ENCODE results near the gene ACTRT3.

ACTRT3 gene

GRCh38 chr3:169787791-169788190, 18.4 kb upstream of the ACTRT3 start:
- no peaks in the 10 kb centered on the region for H3K27me3 ChIP-seq (ENCODE audit: insufficient read depth, low read depth)
- H3K9ac ChIP-seq = no peak overlapping the region
- no peaks in the 10 kb centered on the region for H4K20me1 ChIP-seq (ENCODE audit: insufficient read depth)
- H3K27ac ChIP-seq = no peak overlapping the region
- no peaks in the 10 kb centered on the region for H3K79me2 ChIP-seq (ENCODE audit: insufficient read depth, low read depth)
- peaks cover 5% of the 10 kb centered on the region for H3K4me1 ChIP-seq (ENCODE audit: low read depth, poor library complexity, severe bottlenecking)
- H3K4me2 ChIP-seq = no peak overlapping the region
- H3K36me3 ChIP-seq (ENCODE audit: insufficient read depth) = peaks cover 3% of the 10 kb centered on the region; the same call in 1 of the 2 replicates
- TF ChIP-seq CTCF (conservative IDR thresholded peaks at IDR 0.05; ENCODE audit: low read depth, low read length) = no peak
- no peak overlapping the region for H3K4me3 ChIP-seq (IDR thresholded peaks at IDR 0.05; ENCODE audit: insufficient read depth, low read depth, low read length)
- no peak overlapping the region for H2AFZ ChIP-seq (ENCODE audit: low read depth)

- Histone ChIP-seq H3K27me3 (ENCODE audit: insufficient read depth, low read depth) (no peaks in the 10 kb centered on the region), H3K4me2 (no peak overlapping the region), H3K9ac (no peak overlapping the region), H4K20me1 (ENCODE audit: insufficient read depth) (no peaks in the 10 kb centered on the region), H3K27ac (no peak overlapping the region), H3K4me1 (ENCODE audit: low read depth, poor library complexity, severe bottlenecking) (peaks cover 5% of the 10 kb centered on the region), H3K79me2 (ENCODE audit: insufficient read depth, low read depth) (no peaks in the 10 kb centered on the region), H2AFZ (ENCODE audit: low read depth) (no peak overlapping the region), H3K36me3 (ENCODE audit: insufficient read depth) (peaks cover 3% of the 10 kb centered on the region; the same call in 1 of the 2 replicates), H3K4me3 (IDR thresholded peaks at IDR 0.05; ENCODE audit: insufficient read depth, low read depth, low read length) (no peak overlapping the region)
- no peak for TF ChIP-seq CTCF (conservative IDR thresholded peaks at IDR 0.05; ENCODE audit: low read depth, low read length)
These were observed 17.8 kb upstream of the ACTRT3 start for GRCh38 chr3:169787120-169787519.

DNA sequence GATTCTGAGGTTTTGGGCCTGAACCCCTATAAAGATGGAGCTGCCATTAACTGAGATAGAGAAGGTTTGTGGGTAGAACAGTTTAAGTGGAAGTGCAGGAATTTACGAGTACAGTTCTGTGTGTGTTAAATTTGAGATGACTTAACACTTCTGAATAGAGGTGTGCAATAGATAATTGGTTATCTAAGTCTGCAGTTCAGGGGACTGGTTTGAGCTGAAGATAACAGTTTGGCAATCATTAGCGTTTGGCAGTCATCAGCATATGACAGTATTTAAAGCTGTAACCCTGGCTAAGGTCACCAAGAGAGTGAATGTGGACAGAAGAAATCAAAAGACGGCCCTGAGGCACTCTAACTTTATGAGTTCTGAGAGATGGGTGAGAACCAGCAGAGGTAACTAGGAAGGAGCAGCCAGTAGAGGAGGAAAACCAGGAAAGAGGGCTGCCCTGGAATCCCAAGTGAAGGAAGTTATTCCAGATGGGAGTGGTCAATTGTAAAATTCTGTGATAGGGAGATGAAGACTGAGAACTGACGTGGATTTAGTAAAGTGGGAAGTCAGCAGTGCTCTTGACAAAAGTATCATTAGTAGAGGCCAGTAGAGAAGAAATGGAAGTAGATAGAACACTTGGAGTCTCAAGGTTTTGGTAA, 12.0 kb upstream of the ACTRT3 start:
- Histone ChIP-seq H3K79me2 (ENCODE audit: insufficient read depth, low read depth) (peaks cover under 1% of the 10 kb centered on the region), H3K27ac (no peak overlapping the region), H3K4me2 (no peak overlapping the region), H3K27me3 (ENCODE audit: insufficient read depth, low read depth) (no peaks in the 10 kb centered on the region), H3K4me1 (ENCODE audit: low read depth, poor library complexity, severe bottlenecking) (no peaks in the 10 kb centered on the region), H3K36me3 (ENCODE audit: insufficient read depth) (peaks cover 15% of the 10 kb centered on the region; the same call in 1 of the 2 replicates), H4K20me1 (ENCODE audit: insufficient read depth) (no peaks in the 10 kb centered on the region), H3K9ac (no peak overlapping the region), H3K4me3 (IDR thresholded peaks at IDR 0.05; ENCODE audit: insufficient read depth, low read depth, low read length) (no peak overlapping the region), H2AFZ (ENCODE audit: low read depth) (no peak overlapping the region)
- no peak for TF ChIP-seq CTCF (conservative IDR thresholded peaks at IDR 0.05; ENCODE audit: low read depth, low read length)

- no peak overlapping the region for H2AFZ ChIP-seq (ENCODE audit: low read depth)
- peaks cover 15% of the 10 kb centered on the region; the same call in 1 of the 2 replicates for H3K36me3 ChIP-seq (ENCODE audit: insufficient read depth)
- no peak overlapping the region for H3K27ac ChIP-seq
- H3K4me2 ChIP-seq = no peak overlapping the region
- no peaks in the 10 kb centered on the region for H3K27me3 ChIP-seq (ENCODE audit: insufficient read depth, low read depth)
- peaks cover 7% of the 10 kb centered on the region for H3K79me2 ChIP-seq (ENCODE audit: insufficient read depth, low read depth)
- no peak overlapping the region for H3K4me3 ChIP-seq (IDR thresholded peaks at IDR 0.05; ENCODE audit: insufficient read depth, low read depth, low read length)
- TF ChIP-seq CTCF (conservative IDR thresholded peaks at IDR 0.05; ENCODE audit: low read depth, low read length) = no peak
- H3K9ac ChIP-seq = no peak overlapping the region
- H4K20me1 ChIP-seq (ENCODE audit: insufficient read depth) = no peaks in the 10 kb centered on the region
- peaks cover 4% of the 10 kb centered on the region for H3K4me1 ChIP-seq (ENCODE audit: low read depth, poor library complexity, severe bottlenecking)
These were observed 11.4 kb upstream of the ACTRT3 start for GRCh38 chr3:169780742-169781141.
